CD4-positive, alpha-beta T cell treated with Interleukin-6 at 100 ng/mL for 8 hours (primary cell): Measurements from ENCODE around the gene ZMYND11.

Source experiments
- DNase-seq: peaks from one replicate; pipeline ENCODE4 v3.0.0-alpha.2; 2020; ENCODE audit warnings: mixed read lengths, low spot score

Gene ZMYND11

DNA sequence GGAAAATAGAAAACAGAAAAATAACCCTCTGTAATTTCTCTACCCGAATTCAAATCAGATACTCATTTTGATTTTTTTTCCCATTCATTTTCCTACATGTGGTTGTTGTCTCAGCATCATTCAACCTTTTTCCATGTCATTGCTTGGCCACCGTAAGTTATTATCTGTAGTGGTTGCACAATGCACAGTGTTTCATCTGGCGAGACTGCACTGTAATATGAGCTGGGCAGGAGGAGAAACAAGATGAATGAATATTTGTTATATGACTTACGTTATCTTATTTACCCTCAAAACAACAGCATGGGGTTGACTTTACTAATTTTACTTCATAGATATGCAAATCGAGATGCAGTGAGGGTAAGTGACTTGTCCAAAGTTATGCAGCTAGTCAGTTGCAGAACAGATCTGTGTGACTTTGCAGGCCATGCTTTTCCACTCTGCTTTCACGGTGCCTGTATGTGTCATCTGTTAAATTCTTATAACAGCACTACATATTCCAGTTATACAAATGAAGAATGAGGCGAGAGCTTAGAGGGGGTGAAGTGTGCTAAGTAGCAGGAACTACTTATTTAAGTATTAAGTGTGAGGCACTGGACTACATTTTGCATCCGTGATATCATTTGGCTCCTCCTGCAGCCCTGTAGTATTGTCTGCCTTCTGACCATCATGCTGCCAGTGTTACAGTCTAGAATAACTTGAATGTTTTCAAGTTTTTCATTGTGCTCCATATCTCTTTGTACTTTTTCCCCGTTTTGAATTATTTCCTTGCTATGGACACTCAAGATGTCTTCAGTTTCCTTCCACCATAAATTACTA lies 56.7 kb downstream of the ZMYND11 start:
- DNase-seq: no peak

- no peak for DNase-seq
Observed at GRCh38 chr10:194281-194680, 59.0 kb downstream of the ZMYND11 start.

- no peak for DNase-seq
Observed at GRCh38 chr10:200405-200804, 65.2 kb downstream of the ZMYND11 start.

DNA sequence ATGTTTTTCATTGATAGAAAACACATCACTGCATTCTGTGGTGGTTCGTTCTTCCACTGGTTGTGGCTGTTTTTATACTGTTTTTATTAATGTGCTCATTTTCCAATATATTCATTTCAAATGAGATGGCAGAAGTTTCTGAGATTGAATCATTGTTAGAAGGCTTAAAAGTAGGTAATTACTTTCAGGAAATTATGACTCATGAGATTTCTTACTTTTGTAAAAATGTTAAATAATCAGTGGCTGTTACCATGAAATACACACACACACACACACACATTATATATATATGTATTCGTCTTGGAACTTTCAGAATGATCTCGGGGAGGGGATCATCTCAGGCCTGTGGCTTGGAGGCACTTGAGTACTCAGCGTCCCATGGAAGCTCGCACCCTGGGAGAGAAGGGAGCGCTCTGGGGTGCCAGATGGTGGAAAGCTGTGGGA lies 66.1 kb downstream of the ZMYND11 start:
- no peak for DNase-seq

DNA sequence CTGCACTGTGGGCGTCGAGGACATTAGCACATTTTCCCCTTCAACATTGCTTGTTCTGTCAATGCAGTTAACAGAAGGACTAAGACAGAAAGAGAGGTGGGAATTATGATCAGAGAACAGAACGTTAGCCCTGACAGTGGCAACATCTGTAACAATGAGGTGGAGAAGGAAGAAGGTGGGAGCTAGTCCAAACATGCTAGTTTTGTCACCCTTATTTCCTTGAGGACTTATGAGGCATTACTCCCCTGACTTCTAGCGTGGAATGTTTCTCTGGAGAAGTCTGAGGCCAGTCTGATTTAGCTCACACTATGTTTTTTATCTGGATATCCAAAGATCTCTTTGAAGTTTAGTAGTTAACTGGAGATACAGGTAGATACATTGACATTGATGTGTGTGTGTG lies 73.4 kb downstream of the ZMYND11 start:
- DNase-seq: no peak

- no peak for DNase-seq
Observed at GRCh38 chr10:209357-209756, 74.1 kb downstream of the ZMYND11 start.

DNA sequence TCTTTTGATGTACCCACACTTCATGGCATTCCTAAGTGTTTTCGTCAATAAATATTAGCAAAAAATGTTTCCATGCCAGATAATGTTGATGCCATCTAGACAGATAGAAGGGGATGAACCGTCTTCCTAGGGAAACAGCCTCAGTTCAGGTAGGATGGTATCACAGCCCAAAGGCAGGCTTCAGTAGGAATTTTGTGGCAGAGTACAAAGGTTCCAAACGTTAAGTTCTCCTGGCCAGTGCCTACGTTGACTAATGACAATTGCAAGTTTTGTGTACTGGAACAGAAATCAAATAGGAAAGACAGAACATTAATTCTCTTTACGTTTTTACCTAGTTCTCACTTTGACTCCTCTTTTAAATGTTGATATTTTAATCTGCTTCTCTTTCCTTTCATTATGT lies 75.0 kb downstream of the ZMYND11 start:
- no peak for DNase-seq

GRCh38 chr10:215444-215843 lies 80.2 kb downstream of the ZMYND11 start:
- no peak for DNase-seq

DNA sequence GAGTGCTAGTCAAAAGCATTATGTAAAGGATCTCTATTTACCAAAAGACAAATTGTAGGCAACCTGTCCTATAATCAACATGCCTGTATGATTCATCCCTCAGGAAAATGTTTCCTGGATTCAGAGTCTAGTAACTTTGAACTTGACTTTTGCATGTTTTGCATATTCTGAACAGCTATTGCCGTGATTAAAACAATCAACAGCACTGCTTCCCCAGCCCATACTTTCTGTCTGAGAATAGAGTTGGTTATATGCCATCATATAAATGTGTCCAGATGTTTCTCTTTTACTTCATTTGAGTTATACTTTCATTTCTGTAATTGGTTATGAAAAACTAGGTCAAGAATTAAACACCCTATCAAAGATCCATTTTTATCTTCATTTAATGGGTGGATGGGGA lies 83.5 kb downstream of the ZMYND11 start:
- no peak for DNase-seq

DNA sequence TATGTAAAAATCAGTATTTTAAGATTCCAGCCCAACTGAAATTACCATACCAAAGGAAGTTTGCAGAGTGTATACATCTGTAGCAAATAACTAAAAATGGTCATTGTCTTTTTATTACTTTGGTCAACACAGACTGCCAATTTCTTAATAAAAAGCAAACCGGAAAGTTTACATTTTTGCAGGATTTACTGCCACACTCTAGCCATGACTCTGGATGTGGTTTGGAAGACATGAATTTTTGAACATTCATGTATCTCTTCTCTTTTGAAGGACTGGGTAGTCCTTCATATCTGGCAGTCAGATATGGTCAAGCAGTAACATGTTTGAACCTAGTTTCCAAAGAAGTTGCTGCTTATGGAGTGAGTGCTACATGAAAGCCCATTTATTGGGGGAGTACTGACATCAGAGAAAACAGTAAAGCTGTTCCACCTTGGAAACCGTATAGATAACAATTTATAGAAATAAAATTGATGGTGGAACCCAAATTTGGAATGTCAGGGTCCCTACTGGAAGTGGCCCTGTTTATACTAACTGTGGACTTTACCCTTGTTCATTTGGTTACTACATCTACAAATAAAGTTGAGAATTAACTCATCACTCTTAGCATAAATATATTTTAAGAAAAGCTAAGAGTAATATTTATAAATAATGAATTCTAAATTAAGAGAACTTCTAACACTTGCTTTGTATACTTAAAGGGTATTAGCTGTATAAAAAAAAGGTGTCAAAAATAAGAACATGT lies 84.6 kb downstream of the ZMYND11 start:
- DNase-seq: no peak

DNA sequence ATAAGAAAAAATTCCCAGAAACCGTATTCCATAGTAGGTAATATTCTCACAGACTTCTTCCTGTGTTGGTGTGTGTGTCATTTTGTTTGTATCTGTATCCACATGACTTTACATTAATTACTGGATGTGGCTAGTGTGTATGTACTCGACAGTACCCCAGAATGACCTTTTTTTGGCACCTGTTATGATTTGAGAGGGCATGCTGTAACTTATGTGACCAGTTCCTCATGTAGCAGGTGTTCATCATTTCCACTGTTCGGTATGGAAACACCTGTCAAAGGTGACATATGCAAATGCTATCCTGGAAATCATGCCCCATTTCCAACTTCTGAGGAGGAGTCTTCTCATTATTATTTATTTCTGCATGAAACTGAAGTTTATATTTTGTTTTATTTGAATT lies 89.3 kb downstream of the ZMYND11 start:
- no peak for DNase-seq

GRCh38 chr10:226018-226417 lies 90.8 kb downstream of the ZMYND11 start:
- no peak for DNase-seq

GRCh38 chr10:227014-227413 lies 91.8 kb downstream of the ZMYND11 start:
- DNase-seq: no peak

GRCh38 chr10:228366-228765 lies 93.1 kb downstream of the ZMYND11 start:
- DNase-seq: no peak

GRCh38 chr10:230758-231157 lies 95.5 kb downstream of the ZMYND11 start:
- DNase-seq: no peak

- no peak for DNase-seq
Observed at GRCh38 chr10:232061-232460, 96.8 kb downstream of the ZMYND11 start.

DNA sequence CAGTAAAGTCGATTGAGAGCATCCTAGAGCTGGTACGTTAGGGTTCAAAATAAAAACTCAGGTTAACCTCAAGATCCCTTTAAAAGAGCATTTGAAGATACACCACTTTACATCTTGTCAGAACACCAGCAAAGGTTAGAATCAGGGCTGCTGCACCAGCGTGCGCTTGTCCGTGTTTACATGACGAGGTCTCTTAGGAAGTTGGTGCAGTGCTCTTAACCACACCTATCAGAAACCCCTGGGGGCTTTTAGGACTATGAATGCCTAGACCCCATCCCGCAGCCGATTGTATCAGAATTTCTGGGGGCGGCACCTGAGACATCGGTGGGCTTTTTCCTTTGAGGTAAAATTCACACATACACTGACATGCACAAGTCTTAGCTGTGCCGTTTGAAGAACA lies 97.6 kb downstream of the ZMYND11 start:
- DNase-seq: no peak

DNA sequence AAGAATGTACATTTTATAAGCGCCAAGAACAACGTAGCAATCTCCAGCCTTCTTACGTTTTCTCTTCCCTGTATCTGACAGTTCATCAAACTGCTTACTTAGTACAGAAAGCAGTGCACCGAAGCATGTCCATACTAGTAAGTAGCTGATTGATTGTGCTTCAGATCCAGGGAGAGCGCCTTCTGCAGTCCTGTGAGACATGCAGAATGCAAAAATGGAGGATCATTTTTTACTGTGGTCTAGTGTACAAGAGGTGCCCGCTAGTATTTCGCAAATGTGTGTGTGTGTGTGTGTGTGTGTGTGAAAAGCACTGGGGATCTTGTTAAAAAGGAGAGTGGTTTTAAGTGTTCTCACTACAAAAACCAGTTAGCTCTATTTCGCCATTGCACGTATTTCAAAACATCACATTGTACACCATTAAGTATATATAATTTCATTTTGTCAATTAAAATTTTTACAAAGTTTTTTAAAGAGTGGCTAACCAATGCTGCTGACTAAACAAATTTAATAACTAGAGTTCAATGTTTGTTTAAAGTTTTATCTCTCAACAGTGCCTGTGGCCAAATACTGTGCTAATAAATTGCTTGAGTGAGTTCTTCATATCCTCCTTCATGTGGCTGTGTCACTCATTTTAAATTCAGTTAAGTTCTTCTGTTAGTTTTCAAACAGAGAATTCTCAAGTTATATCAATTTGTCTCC lies 99.6 kb downstream of the ZMYND11 start:
- no peak for DNase-seq

- DNase-seq: no peak
Observed at GRCh38 chr10:235915-236314, 100.7 kb downstream of the ZMYND11 start.

GRCh38 chr10:239109-239508 lies 103.9 kb downstream of the ZMYND11 start:
- no peak for DNase-seq

DNA sequence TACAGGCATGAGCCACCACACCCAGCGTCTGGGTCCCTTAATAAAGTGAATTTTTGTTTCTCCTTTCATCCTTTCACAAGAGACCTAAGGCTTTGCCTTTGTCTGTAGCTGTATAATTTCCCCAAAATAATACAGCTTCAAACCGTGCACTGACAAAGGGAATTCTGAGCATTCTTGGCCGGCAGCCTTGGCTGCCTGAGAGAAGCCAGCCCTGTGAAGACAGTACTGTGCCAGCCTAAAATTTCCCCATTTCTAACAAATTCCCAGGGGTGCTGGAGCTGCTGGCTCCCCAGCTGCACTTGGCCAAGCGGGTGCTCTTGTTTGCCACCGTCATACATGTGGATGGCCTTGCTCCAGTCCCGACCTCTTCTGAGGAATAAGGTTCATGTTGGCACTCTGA lies 106.2 kb downstream of the ZMYND11 start:
- no peak for DNase-seq

GRCh38 chr10:241966-242643 lies 106.8 kb downstream of the ZMYND11 start:
- no peak for DNase-seq
